ENCODE data around the gene TSHZ2.

The TSHZ2 gene

GRCh38 chr20:53175135-53175780 is 203.1 kb downstream of the TSHZ2 start:
- no peak for DNase-seq

- no peak for DNase-seq
These were observed 204.0 kb downstream of the TSHZ2 start for GRCh38 chr20:53176134-53176533.

GRCh38 chr20:53177687-53178086 is 205.5 kb downstream of the TSHZ2 start:
- DNase-seq: no peak

- no peak for DNase-seq
These were observed 207.6 kb downstream of the TSHZ2 start for GRCh38 chr20:53179749-53180148.

DNA sequence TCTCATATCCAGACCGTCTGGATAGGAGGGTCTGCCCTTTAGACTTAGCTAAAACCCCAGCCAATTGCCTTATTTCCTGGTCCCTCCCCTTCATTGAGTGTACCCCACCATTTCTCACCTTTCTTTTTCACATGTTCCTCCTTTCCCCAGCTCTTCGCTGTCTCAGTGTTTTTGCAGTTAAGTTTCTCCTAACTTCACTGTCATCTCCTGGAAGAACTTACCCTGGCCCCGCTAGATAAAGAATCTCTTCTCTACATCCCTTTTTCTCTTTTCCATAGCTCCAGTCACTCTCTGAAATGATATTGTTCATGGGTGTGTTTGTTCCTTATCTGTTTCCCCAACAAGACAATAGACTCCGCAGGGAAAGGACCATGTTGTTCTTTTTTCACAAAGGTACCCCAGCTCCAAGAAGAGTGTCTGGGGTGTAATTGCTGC is 208.8 kb downstream of the TSHZ2 start:
- DNase-seq: no peak

- DNase-seq: no peak
These were observed 209.8 kb downstream of the TSHZ2 start for GRCh38 chr20:53181866-53182376.

- no peak for DNase-seq
These were observed 211.0 kb downstream of the TSHZ2 start for GRCh38 chr20:53183181-53183580.

DNA sequence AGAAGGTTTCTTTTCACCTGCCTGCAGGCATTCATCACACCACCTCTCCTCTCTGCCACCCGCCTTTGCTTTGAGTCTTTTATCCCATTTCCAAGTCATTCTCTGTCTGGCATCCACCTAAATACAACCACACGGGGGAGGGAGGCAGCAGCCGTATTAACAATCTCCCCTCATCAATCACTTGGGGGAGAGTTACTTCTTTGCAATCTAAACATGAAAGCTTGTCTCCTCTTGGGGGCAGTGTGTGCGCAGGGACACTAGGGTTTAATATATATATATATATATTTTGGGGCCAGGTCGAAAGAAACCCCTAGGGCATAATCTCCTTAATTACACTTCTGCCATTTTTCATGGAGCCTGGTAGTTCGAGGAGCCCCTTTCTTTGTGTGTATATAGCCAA is 214.5 kb downstream of the TSHZ2 start:
- no peak for DNase-seq

GRCh38 chr20:53187392-53188068 is 215.4 kb downstream of the TSHZ2 start:
- DNase-seq: no peak

- DNase-seq: no peak
These were observed 218.1 kb downstream of the TSHZ2 start for GRCh38 chr20:53190225-53190624.

DNA sequence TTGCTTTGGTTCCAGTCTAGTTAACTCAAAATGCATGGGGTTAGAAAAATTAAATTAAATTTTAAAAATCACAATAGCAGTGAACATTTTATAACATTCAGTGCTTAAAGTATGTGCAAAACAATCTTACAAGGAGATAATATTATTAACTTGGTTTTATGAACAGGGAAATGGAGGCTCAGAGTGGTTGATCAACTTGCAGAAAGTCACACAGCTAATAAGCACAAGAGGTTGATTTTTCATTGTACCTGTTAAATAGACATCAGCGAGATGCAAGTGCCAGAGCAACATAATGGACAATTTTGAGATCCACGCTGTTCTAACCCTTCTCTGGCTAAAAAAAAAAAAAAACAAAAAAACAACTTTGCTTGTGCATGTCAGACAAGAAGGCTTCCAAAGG is 219.8 kb downstream of the TSHZ2 start:
- DNase-seq: no peak

GRCh38 chr20:53194306-53195290 is 222.4 kb downstream of the TSHZ2 start:
- no peak for DNase-seq

GRCh38 chr20:53195876-53196610 is 223.9 kb downstream of the TSHZ2 start:
- no peak for DNase-seq

- DNase-seq: no peak
These were observed 229.4 kb downstream of the TSHZ2 start for GRCh38 chr20:53201588-53201987.

GRCh38 chr20:53202777-53203176 is 230.6 kb downstream of the TSHZ2 start:
- DNase-seq: no peak

- no peak for DNase-seq
These were observed 232.9 kb downstream of the TSHZ2 start for GRCh38 chr20:53205046-53205445.

DNA sequence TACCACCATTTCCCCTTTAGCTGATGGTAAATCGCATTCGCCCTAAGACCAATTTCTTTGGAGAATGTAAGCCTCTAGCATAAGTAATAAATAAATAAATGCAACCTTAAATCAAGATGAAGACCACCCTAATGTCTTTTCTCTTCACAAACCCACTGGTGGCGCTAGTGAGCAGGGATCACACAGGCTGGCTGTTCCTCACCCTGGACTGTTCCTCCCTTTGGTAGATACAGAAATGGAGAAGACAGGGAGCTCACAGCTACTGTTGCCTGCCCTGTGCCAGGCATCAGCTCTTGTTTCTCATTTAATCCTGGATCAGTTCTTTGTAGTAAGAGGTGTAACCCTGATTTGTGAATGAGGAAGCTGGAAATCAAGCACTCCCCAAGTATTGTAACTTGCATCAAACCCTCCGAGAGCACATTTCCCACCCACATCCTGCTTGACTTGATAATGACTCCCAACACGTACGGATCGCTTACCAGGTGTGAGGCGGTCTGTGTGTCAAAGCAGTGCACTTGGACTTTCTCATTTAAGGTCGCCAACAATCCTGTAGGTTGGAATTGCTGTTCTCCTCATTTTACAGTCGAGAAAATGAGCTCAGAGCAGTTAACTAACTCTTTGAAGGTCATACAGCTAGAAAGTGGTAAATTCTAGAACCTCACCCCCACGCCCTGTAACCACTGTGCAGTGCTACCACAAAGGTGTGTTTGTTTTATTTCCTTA is 236.1 kb downstream of the TSHZ2 start:
- DNase-seq: no peak

GRCh38 chr20:53210041-53210440 is 237.9 kb downstream of the TSHZ2 start:
- DNase-seq: no peak

DNA sequence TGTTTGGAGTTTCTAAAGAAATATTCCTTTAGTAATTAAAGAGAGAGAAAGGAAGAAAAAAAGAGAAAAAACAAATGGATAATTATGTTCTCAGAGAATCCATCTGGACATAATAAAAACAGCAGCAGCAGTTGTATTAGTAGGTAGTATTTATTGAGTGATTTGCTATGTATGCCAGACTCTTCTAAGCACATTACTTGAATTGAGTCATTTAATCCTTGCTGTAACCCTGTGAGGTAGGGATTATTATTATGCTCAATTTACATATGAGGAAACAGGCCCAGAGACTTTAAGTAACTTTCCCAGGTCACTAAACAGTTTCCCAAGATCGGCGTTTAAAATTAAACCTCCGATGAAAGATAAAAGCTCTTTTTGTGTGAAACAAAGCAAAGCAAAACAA is 238.8 kb downstream of the TSHZ2 start:
- DNase-seq: no peak

- DNase-seq: no peak
These were observed 239.9 kb downstream of the TSHZ2 start for GRCh38 chr20:53212018-53212417.

- no peak for DNase-seq
These were observed 242.2 kb downstream of the TSHZ2 start for GRCh38 chr20:53214392-53214791.

DNA sequence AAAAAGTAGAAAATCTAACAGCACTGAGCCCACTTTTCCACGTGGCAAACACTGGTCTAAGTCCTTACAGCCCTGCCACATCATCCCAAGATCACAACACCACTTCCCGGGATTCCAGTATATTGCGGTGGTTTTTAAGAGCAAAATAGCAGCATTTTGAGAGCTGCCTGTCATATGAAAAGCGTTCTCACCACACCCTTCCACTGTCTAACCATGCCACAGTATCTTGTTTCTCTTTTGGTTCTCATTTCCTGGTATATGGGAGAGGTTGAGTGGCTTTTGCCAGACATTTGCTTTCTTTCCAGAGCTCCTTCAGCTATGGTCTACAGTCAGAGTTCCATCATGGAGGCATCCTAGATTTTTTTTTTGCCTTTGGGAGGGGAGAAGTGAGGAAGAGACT is 243.0 kb downstream of the TSHZ2 start:
- DNase-seq: no peak
